ENCODE data around the gene TFAP2C. TPM values are rescaled to one million over a fixed set of nuclear protein-coding genes. Genes with fewer than 3 reads are reported as not detected.

Gene TFAP2C
- total RNA-seq, result 1.2 TPM in 1 of 2 replicates, not detected in the other

DNA sequence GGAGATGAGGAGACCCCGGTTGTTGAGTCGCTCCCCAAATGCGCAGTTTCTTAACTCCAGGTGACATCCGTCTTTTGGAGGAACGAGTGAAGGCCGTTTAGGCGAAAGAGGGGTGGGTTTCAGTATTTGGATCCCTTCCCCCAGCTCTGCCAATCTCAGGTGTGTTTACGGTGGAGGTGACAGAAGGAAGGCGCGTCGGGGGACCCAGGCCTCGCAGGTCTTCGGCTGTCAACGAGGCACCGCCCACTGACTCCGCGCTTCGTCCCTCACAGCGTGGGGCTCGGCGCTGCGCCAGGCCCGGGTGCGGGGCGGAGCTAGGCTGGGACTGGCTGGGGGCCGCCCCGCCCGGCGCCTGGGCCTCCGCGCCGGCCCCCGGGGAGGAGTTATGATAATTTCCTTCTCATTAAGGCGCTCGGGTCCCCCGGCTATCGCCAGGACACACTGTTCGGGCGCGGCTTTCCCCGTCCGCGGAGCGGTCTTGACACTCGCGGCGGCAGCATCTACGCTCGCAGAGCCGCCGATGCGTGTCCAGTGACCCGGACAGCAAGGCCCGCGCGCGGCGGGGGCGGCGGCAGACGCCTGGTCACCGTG, at the start of gene TFAP2C:
Gene TFAP2C (plus strand): TSS at position 434 of the 591 bp plus-strand sequence. CDS start 239 bp downstream, outside the sequence.

Small RNA genes within 50 kb of the gene (small RNA-seq; reads per million reads assigned to genes)
- gene RN7SL170P (not detected), gene RNU6-1146P (not detected)

Other genes starting within 250 kb of the TFAP2C start
- 29.4 and 62.9 TPM in 2 replicates for gene AURKA, start 237.1 kb upstream of the TFAP2C start, total RNA-seq
- 30.5 and 36.8 TPM in 2 replicates for gene CSTF1, start 236.7 kb upstream of the TFAP2C start, total RNA-seq
- under 0.01 and 0.20 TPM in 2 replicates for gene CASS4, start 217.0 kb upstream of the TFAP2C start, total RNA-seq
- gene RTF2, start 160.7 kb upstream of the TFAP2C start, total RNA-seq, result 46.1 and 47.0 TPM in 2 replicates
- gene FAM209A, start 104.6 kb upstream of the TFAP2C start, total RNA-seq, result not detected in 2 replicates
- gene FAM209B, start 96.1 kb upstream of the TFAP2C start, total RNA-seq, result not detected in 2 replicates